ENCODE data around the gene TM2D3.
"Not testable (repeated sequence)": the region's sequence is repeated elsewhere in the genome, so short reads cannot be mapped to it uniquely, and the experiment has no call there.

The TM2D3 gene

DNA sequence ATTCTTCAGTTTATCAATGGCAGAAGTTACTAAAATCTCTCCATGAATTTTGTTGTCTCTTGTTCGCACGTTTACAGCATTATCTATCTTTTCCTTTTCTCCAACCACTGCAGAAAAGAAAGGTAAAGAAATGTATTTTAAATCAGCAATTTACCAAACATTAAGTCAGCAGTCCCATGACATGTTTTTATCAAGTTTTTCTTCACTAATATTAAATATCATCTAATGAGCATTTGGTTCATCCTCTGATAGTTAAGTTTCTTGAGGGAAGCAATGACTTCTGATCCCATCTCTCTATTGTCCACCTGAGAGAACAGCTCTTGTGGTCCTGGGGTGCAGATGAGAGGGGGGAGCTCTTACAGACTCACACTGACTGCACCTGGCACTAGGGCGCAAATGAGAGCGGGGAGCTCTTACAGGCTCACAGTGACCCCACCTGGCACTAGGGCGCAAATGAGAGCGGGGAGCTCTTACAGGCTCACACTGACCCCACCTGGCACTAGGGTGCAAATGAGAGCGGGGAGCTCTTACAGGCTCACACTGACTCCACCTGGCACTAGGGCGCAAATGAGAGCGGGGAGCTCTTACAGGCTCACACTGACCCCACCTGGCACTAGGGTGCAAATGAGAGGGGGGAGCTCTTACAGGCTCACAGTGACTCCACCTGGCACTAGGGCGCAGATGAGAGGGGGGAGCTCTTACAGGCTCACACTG, 2.6 kb upstream of the TM2D3 start:
- peak in 3 of 6 experiments; percentile 11 to 34 (median 25) for DNase-seq

DNA sequence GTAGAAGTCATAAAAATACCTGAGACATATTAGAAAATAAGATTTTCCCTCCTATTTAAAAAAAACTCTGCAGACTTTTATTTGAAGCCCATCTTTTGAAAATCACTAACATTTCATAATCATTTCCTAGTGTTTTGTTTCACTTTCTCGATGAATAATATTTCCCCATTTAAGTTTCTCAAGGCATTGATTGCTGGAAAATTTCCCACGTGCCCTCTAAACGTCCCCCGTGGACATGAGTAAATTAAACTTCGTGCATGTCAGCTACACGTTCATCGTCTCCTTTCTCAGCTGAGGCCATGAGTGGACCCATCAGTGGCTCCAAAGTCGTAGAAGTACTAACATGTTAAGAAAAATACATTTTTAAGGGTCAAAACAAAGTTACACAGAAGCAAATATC, 2.0 kb upstream of the TM2D3 start:
- DNase-seq, result no peak

GRCh38 chr15:101652786-101653430, 727 bp upstream of the TM2D3 start:
- peak in 1 of 6 experiments; percentile 2 for DNase-seq

DNA sequence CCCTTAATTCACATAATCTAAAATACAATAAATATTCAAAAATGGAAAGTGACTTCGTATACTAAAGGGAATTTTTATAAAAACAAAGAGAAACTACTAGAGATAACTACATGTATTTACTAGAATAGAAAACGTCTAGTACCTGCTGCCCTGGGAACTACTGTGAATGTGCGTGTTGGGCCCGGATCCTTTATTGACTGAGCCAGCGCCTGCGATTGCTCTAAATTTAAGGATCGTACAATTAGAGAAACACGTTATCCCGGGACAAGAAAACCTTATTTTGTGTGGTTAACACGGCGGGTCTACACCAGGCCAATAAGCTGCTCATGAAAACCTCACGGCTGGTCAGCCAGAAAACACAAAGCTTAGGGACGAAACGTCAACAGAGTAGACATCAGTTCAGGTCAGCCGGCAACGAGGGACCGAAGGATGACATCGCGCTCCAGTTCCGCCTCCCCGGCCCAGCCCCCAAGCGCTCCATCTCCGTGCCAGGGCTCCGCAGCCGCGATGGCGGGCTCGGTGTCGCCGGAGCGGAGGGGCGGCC, 555 bp downstream of the TM2D3 start:
- DNase-seq, result no peak

DNA sequence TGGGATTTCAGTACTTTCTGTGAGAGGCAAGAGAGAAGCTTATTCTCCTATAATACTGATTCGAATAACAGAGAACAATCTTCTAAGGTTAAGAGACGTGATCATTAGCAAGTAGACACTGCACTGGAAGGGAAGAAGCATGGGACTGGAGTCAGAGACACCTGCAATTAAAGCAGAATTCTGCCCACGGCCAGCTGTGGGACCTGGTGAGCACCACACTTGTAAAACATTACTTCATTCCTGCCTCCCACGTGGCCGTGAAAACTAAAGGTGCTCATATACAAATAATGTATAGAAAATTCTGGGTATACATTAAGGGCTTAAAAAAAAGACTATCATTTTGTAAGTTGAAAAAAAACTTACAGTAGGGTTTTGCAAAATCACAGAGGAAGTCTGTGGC, 2.0 kb downstream of the TM2D3 start:
- DNase-seq, result no peak

DNA sequence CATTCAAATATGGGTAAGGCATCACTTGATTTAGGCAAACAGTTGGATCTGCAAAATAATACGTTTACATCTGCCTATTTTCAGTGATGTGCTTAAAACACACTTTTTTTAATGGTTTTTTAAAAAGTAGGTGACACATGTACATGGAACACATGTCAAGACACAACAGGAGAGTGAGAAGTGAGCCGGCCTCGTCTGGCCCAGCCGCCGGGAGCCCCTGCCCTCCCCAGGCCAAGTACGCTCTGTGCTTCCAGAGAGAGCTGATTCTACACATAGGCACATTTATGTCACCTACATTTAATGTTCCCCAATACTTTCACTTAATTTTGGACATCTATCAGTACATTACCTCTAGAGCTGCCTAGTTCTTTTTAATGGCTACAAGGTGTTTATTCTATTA, 3.8 kb downstream of the TM2D3 start:
- DNase-seq, result no peak

GRCh38 chr15:101647251-101647650, 4.9 kb downstream of the TM2D3 start:
- DNase-seq, result no peak

GRCh38 chr15:101646672-101647071, 5.5 kb downstream of the TM2D3 start:
- DNase-seq, result no peak

DNA sequence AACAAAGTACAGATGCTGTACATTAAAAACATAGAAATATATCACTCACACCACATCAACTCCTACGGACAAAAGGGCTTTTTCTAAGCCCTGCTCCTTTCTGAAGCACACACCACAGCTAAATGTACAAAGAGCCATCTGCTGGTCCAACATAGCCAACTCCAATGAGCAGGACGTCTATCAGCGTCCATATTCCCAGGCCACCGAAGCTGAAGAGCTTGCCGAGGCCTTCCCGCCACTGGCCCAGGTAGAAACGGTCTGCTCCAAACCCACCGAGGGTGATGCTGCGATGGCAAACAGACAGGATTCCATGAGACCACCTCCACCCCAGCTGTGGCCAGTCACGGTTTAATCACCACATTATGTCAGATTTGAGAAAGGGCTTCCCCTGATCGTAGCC, 9.8 kb downstream of the TM2D3 start:
- peak in 1 of 6 experiments; percentile 9 for DNase-seq

DNA sequence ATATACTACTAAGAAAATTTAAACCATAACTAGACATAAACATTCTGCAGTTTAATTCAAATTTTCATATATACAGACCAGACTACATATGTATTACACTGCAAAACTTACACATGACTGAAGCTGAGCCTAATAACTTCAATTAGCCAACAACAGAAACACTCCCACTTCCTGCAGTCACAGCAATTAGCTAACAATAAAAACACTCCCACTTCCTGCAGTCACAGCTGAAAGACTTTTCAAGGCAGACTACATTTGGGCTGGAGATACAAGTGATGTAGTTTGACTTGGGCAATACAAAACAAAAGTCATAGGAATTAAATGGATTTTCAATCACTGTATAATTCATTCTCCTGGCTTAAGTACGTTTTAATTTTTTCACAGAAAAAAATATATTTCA, 10.3 kb downstream of the TM2D3 start:
- DNase-seq, result peak in 3 of 6 experiments; percentile 16 to 27 (median 27)

- peak; percentile 48 to 81 (median 63) for DNase-seq
Observed at GRCh38 chr15:101641129-101641764, 10.9 kb downstream of the TM2D3 start.

GRCh38 chr15:101639667-101640066, 12.5 kb downstream of the TM2D3 start:
- no peak for DNase-seq

- no peak for DNase-seq
Observed at GRCh38 chr15:101637919-101638318, 14.3 kb downstream of the TM2D3 start.

- DNase-seq, result no peak
Observed at GRCh38 chr15:101637516-101637915, 14.7 kb downstream of the TM2D3 start.

GRCh38 chr15:101637038-101637437, 15.1 kb downstream of the TM2D3 start:
- DNase-seq, result no peak

GRCh38 chr15:101635944-101636727, 16.0 kb downstream of the TM2D3 start:
- DNase-seq, result no peak

- no peak for DNase-seq
Observed at GRCh38 chr15:101633356-101633755, 18.8 kb downstream of the TM2D3 start.

DNA sequence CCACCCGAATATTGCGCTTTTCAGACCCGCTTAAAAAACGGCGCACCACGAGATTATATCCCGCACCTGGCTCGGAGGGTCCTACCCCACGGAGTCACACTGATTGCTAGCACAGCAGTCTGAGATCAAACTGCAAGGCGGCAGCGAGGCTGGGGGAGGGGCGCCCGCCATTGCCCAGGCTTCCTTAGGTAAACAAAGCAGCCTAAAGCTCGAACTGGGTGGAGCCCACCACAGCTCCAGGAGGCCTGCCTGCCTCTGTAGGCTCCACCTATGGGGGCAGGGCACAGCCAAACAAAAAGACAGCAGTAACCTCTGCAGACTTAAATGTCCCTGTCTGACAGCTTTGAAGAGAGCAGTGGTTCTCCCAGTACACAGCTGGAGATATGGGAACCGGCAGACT, 25.5 kb downstream of the TM2D3 start:
- DNase-seq, result not testable (repeated sequence)

DNA sequence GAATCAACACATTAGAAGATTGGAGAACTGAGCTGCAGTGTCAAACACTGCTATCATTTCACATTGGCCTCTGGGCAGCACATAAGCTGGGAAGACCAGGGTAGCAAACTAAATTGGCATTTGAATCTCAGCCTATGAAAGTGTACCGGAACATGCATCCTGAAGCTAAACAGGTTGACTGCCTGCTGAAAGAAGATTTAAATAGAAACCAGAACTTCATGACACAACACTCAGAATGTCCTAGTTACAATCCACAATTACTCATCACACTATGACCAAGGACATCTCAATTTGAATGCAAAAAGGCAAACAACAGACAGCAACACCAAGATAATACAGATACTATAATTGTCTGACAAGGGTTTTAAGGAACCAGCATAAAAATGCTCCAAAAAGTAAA, 26.2 kb downstream of the TM2D3 start:
- no peak for DNase-seq

DNA sequence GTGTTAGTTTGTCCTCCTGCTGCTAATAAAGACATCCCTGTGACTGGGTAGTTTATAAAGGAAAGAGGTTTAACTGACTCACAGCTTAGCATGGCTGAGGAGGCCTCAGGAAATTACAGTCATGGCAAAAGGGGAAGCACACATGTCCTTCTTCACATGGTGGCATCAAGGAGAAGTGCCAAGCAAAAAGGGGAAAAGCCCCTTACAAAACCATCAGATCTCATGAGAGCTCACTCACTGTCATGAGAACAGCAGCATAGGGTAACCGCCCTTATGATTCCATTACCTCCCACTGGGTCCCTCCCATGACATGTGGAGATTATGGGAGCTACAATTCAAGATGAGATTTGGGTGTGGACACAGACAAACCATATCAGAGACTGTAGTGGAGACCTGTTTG, 27.0 kb downstream of the TM2D3 start:
- no peak for DNase-seq

- DNase-seq, result no peak
Observed at GRCh38 chr15:101623367-101624304, 28.5 kb downstream of the TM2D3 start.

DNA sequence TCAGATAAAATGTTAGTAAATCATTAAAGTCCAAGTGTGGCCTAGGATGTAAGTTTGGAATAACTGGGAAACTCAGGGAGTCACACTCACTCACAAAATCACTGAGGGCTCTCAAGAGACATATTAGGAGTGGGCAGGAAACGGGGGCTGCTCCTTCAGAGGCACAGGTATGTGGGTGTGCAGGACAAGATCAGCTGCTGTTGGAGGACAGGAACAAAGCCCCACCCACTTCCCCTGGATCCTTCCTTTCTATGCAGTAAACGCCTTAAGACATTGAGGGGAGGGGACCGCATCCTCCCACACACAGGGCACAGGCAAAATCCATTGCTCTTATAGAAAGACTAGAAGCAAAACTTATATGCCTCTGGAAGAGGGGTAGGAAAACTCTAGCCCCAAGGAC, 30.2 kb downstream of the TM2D3 start:
- no peak for DNase-seq
